Muscle of leg (tissue), 11 donors: ENCODE data around the gene DCLRE1B. TPM values are rescaled to one million over a fixed set of nuclear protein-coding genes. Genes with fewer than 3 reads are reported as not detected.
A peak's percentile ranks its signal among the peaks of the same experiment; 100 is the strongest.

Experiments used
- DNase-seq: peaks from one replicate; pipeline ENCODE4 v3.0.0; 2013
- H3K27ac ChIP-seq: one replicate; pipeline ENCODE4 v1.5.1; 2013; ENCODE audit warnings: mild to moderate bottlenecking, low read length, control low read depth
- H3K27me3 ChIP-seq: one replicate; pipeline ENCODE4 v1.6.1; 2013; ENCODE audit warnings: low read length; ENCODE audit not compliant: control insufficient read depth, insufficient read depth
- H3K36me3 ChIP-seq: one replicate; pipeline ENCODE4 v1.6.1; 2013; ENCODE audit warnings: low read length; ENCODE audit not compliant: control insufficient read depth, insufficient read depth
- H3K4me1 ChIP-seq: one replicate; pipeline ENCODE4 v1.6.1; 2013; ENCODE audit warnings: low read length; ENCODE audit not compliant: control insufficient read depth, insufficient read depth
- H3K4me3 ChIP-seq: one replicate; pipeline ENCODE4 v1.5.1; 2013; ENCODE audit warnings: low read length, control low read depth
- H3K9me3 ChIP-seq: replicated peaks from 2 replicates; pipeline ENCODE4 v1.6.1; 2013; ENCODE audit warnings: low read depth, low read length; ENCODE audit not compliant: control insufficient read depth
- WGBS: methylation state at CpG from one replicate; pipeline ENCODE4 v1.1.5; 2013; ENCODE audit warnings: missing lambda C conversion rate; ENCODE audit not compliant: insufficient coverage; 5-methylcytosine and 5-hydroxymethylcytosine counted together
- polyA plus RNA-seq, 8 donors: library from polyadenylated mRNA; unstranded; fragments of 120-200 nt; gene quantifications; one replicate each; pipeline versions ENCODE4 v1.2.1 to v1.2.3, GENCODE V29; 2013; ENCODE audit warnings: inconsistent platforms in 1 of 8, low replicate concordance in 1 of 8; ENCODE audit not compliant: insufficient read length in 8 of 8, insufficient read depth in 1 of 8
- total RNA-seq: library from RNA; stranded (reverse); fragments of 120-200 nt; gene quantifications from one replicate; pipeline ENCODE4 v1.2.4, GENCODE V29; 2013

The DCLRE1B gene
- total and polyA plus RNA-seq, 9 donors = 5.2 to 11.6 (median 8.9) TPM

DNA sequence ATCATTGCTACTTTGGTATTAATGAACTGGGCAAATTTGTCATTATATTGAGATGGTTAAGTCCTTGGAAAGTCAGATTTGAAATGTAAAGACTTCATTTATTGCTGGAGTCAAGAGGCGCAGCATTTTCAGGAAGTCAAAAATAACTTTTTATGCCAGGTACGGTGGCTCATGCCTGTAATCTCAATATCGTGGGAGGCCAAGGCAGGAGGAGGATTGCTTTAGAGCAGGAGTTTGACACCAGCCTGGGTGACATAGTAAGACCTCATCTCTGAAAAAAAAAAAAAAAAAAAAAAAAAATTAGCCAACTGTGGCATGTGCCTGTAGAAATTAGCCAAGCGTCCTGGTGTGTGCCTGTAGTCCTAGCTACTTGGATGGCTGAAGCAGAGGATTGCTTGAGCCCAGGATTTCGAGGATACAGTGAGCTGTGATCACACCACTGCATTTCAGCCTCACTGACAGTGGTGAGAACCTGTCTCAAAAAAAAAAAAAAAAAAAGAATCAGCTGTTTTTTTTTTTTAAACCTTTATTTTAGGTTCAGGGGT is 29.5 kb downstream of the DCLRE1B start:
- Histone ChIP-seq H3K9me3 (no peaks in the 10 kb centered on the region), H3K4me3 (no peak overlapping the region), H3K27me3 (no peaks in the 10 kb centered on the region), H3K27ac (no peak overlapping the region), H3K4me1 (peaks cover 10% of the 10 kb centered on the region), H3K36me3 (no peaks in the 10 kb centered on the region)
- DNase-seq = no peak
- no CpG with 5 or more reads among the region's 5 CpGs for WGBS

DNA sequence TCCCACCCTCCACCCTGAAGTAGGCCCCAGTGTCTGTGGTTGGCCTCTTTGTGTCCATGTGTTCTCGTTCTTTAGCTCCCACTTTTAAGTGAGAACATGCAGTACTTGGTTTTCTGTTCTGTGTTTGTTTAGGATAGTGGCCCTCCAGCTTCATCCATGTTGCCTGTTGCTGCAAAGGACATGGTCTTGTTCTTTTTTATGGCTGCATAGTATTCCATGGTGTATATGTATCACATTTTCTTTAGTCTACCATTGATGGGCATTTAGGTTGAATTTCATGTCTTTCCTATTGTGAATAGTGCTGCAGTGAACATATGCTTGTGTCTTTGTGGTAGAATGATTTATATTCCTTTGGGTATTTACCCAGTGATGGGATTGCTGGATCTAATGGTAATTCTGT is 30.1 kb downstream of the DCLRE1B start:
- no peaks in the 10 kb centered on the region for H3K27me3 ChIP-seq
- no peak overlapping the region for H3K4me3 ChIP-seq
- no peak overlapping the region for H3K27ac ChIP-seq
- H3K36me3 ChIP-seq = no peaks in the 10 kb centered on the region
- WGBS = no CpG with 5 or more reads among the region's 1 CpG
- no peaks in the 10 kb centered on the region for H3K9me3 ChIP-seq
- no peak for DNase-seq
- H3K4me1 ChIP-seq = peaks cover 10% of the 10 kb centered on the region

DNA sequence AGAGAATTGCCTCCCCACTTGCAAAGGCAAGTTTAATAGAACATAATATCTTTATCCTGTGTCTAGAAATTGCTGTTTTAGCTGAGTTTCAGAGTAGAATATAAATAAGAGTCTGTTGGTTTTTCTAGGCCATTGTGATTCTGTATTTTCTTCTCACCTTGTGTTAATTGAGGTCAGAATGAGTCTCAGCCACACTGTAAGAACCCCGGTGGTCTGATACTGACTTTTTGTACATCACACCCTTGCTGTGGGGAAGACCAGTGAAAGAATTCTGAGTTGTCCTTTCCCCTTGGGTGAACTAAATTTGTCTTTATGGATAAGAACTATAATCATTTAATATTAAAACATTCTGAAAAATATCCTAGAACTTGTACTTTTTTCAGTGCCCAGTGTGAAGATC is 30.8 kb downstream of the DCLRE1B start:
- WGBS = no CpG with 5 or more reads among the region's 1 CpG
- no peaks in the 10 kb centered on the region for H3K9me3 ChIP-seq
- no peak overlapping the region for H3K4me3 ChIP-seq
- no peak for DNase-seq
- H3K27ac ChIP-seq = no peak overlapping the region
- no peaks in the 10 kb centered on the region for H3K27me3 ChIP-seq
- H3K36me3 ChIP-seq = peaks cover 7% of the 10 kb centered on the region
- peaks cover 2% of the 10 kb centered on the region for H3K4me1 ChIP-seq

DNA sequence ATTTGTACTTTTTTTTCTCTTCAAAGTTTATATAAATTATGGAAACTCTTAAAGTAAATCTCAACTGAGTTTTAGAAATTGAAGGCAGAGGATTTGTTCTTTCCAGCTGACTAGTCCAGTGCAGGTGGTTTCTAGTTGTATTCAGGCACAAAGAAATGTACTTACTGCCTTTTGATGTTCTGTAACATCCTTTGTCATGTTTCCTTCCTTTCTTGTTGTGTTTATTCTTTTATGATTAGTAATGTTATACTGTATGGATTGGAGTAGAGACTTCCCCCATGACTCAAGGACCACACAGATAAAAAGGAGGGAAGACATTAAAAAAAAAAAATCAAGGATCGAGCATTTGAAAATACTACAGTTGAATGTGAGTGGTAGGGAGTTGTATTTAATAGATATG is 32.0 kb downstream of the DCLRE1B start:
- no peaks in the 10 kb centered on the region for H3K27me3 ChIP-seq
- no peaks in the 10 kb centered on the region for H3K9me3 ChIP-seq
- H3K36me3 ChIP-seq = peaks cover 14% of the 10 kb centered on the region
- no peak for DNase-seq
- no CpG with 5 or more reads among the region's 1 CpG for WGBS
- H3K4me3 ChIP-seq = no peak overlapping the region
- no peak overlapping the region for H3K27ac ChIP-seq
- no peaks in the 10 kb centered on the region for H3K4me1 ChIP-seq

DNA sequence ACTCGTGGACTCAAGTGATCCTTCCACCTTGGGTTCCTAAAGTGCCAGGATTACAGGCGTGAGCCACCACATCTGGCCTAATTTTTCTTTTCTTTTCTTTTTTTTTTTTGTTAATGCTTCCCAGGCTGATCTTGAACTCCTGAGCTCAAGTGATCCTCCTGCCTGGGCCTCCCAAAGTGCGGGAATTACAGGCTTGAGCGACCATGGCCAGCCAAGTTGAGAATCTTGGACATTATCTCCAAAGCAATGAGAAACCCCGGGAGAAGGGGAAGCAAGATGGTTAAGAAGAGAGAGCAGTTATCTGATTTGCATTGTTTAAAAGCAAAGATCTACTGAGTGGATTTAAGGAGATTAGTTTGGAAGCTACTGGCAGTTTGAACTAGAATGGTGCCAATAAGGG is 33.1 kb downstream of the DCLRE1B start:
- Histone ChIP-seq H3K9me3 (no peaks in the 10 kb centered on the region), H3K27ac (no peak overlapping the region), H3K36me3 (peaks cover 15% of the 10 kb centered on the region), H3K4me3 (no peak overlapping the region), H3K27me3 (no peaks in the 10 kb centered on the region), H3K4me1 (no peaks in the 10 kb centered on the region)
- 78% methylated on average over 5 of the region's 5 CpGs for WGBS
- no peak for DNase-seq

- H3K4me3 ChIP-seq = no peak overlapping the region
- H3K27ac ChIP-seq = peak overlapping the region; percentile 5
- peaks cover 24% of the 10 kb centered on the region for H3K36me3 ChIP-seq
- no peak for DNase-seq
- H3K4me1 ChIP-seq = no peaks in the 10 kb centered on the region
- H3K27me3 ChIP-seq = no peaks in the 10 kb centered on the region
- H3K9me3 ChIP-seq = no peaks in the 10 kb centered on the region
- 90% methylated on average over 6 of the region's 16 CpGs for WGBS
Measured at GRCh38 chr1:113940365-113941244, 35.5 kb downstream of the DCLRE1B start.

GRCh38 chr1:113941245-113941559 is 36.1 kb downstream of the DCLRE1B start:
- H3K9me3 ChIP-seq = no peaks in the 10 kb centered on the region
- WGBS = 89% methylated on average over 4 of the region's 7 CpGs
- no peaks in the 10 kb centered on the region for H3K27me3 ChIP-seq
- H3K36me3 ChIP-seq = peaks cover 24% of the 10 kb centered on the region
- H3K4me3 ChIP-seq = no peak overlapping the region
- no peak overlapping the region for H3K27ac ChIP-seq
- DNase-seq = no peak
- H3K4me1 ChIP-seq = no peaks in the 10 kb centered on the region

- Histone ChIP-seq H3K4me3 (no peak overlapping the region), H3K27me3 (no peaks in the 10 kb centered on the region), H3K9me3 (no peaks in the 10 kb centered on the region), H3K4me1 (peaks cover 3% of the 10 kb centered on the region), H3K27ac (no peak overlapping the region), H3K36me3 (peaks cover 24% of the 10 kb centered on the region)
- no peak for DNase-seq
Measured at GRCh38 chr1:113942527-113942926, 37.4 kb downstream of the DCLRE1B start.

- no peaks in the 10 kb centered on the region for H3K27me3 ChIP-seq
- peaks cover 3% of the 10 kb centered on the region for H3K4me1 ChIP-seq
- H3K36me3 ChIP-seq = peaks cover 24% of the 10 kb centered on the region
- H3K4me3 ChIP-seq = no peak overlapping the region
- no peak overlapping the region for H3K27ac ChIP-seq
- no peaks in the 10 kb centered on the region for H3K9me3 ChIP-seq
- DNase-seq = no peak
Measured at GRCh38 chr1:113943028-113943811, 38.1 kb downstream of the DCLRE1B start.

- peaks cover 23% of the 10 kb centered on the region for H3K36me3 ChIP-seq
- DNase-seq = no peak
- H3K4me3 ChIP-seq = no peak overlapping the region
- no peaks in the 10 kb centered on the region for H3K9me3 ChIP-seq
- H3K4me1 ChIP-seq = peaks cover 3% of the 10 kb centered on the region
- no CpG with 5 or more reads among the region's 1 CpG for WGBS
- H3K27ac ChIP-seq = no peak overlapping the region
- H3K27me3 ChIP-seq = no peaks in the 10 kb centered on the region
Measured at GRCh38 chr1:113945329-113945728, 40.2 kb downstream of the DCLRE1B start.
